H1 (cell line): ENCODE results near the gene UROC1. TPM values are rescaled to one million over a fixed set of nuclear protein-coding genes. Genes with fewer than 3 reads are reported as not detected.

Source experiments
- JUN ChIP-seq: IDR thresholded peaks from 2 replicates; pipeline ENCODE4 v1.6.1; 2011; ENCODE audit warnings: low read depth, mild to moderate bottlenecking, improper control_type of control experiment, low read length
- RNF2 ChIP-seq: fragments of 200-900, 300-1000 bp; sonication (generic); IDR thresholded peaks from 2 replicates; pipeline ENCODE4 v1.7.1; 2016; ENCODE audit warnings: borderline replicate concordance, low read depth, mild to moderate bottlenecking, antibody characterized with exemption, low read length; ENCODE audit not compliant: poor library complexity, severe bottlenecking; ENCODE audit errors: missing control alignments
- RXRA ChIP-seq: IDR thresholded peaks from 2 replicates; pipeline ENCODE4 v1.6.1; 2011; ENCODE audit warnings: low read depth, mild to moderate bottlenecking, low read length, moderate library complexity; ENCODE audit not compliant: insufficient read depth
- SP4 ChIP-seq: IDR thresholded peaks from 2 replicates; pipeline ENCODE4 v1.6.1; 2012; ENCODE audit warnings: low read length, inconsistent platforms
- SUZ12 ChIP-seq: fragments of 200-600 bp; sonication (generic); IDR thresholded peaks from 2 replicates; pipeline ENCODE4 v1.6.1; 2012; ENCODE audit warnings: mild to moderate bottlenecking, inconsistent platforms, low read length, moderate library complexity, mixed read lengths
- TCF12 ChIP-seq: IDR thresholded peaks from 2 replicates; pipeline ENCODE4 v1.6.1; 2011; ENCODE audit warnings: low read depth, mild to moderate bottlenecking, low read length
- polyA plus RNA-seq, 7 experiments: library from polyadenylated mRNA; depleted of rRNA in 3 of 7; stranded (reverse) in 5 of 7; unstranded in 2 of 7; fragments of >200 nt in 5 of 7; fragments of 200-250 nt in 2 of 7; gene quantifications; 1 replicate in 5 of 7; 2 replicates in 1 of 7; 4 replicates in 1 of 7; pipeline versions ENCODE4 v1.2.1 to v1.2.3, GENCODE V29; 2011 to 2013; ENCODE audit warnings: missing spikeins in 2 of 7, mixed read lengths in 2 of 7
- total RNA-seq: library from RNA; stranded (reverse); fragmentation: NEBNext Ultra II Directional; extraction: Animal tissue kit (Norgen Biotek cat#: 25700); gene quantifications from 2 replicates; pipeline ENCODE4 v1.2.1, GENCODE V29; 2021
- TF ChIP-seq, protein P1 (sequence below): IDR thresholded peaks from 2 replicates; pipeline ENCODE4 v1.6.1; 2012; ENCODE audit warnings: inconsistent platforms

UROC1 gene
- total and polyA plus RNA-seq, 2 of the 8 experiments (the other 6 are each of a cell fraction or from before 2014, with no cell fraction given), result 0.03 TPM; not detected in 1

DNA sequence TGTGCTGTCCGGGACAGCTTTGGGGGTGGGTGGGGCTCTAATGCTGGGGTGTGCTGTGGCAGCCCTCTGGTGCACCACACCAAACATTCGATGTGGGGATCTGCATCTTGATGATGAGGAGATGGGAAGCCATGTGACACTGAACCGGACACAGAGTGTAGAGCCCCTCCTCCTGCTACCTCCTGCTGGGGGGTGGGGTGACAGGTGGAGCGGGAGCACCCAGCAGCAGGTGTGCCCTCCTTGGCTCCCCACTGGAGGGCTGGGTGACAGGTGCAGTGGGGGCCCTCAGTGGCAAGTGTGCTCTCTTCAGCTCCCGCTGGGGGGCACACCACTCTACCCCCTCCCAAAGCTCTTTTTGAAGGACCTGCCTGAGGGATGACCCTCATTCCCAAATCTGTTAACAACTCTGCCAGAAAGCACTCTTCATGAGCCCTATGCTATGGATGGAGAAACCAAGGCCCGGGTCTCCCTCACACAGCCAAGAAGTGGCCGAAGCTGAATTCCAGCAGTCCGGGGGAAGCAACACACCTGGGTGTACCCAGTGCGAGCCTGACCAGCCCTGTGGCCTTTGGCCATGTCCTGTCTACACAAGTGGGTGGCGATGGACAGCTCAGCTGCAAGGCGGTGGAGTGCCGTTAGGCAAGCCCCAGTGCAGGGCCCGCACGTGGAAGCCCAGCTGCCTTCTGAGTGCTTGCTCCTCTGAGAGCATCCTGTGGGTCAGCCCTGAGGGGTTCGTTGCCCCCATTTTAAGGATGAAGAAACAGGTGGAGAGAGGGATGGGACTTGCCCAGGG is 609 bp upstream of the UROC1 start (continued):
- no peak for TF ChIP-seq RXRA
- TF ChIP-seq, protein P1, sequence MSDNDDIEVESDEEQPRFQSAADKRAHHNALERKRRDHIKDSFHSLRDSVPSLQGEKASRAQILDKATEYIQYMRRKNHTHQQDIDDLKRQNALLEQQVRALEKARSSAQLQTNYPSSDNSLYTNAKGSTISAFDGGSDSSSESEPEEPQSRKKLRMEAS, result no peak
- no peak for TF ChIP-seq TCF12
- TF ChIP-seq RNF2, result no peak
- no peak for TF ChIP-seq SUZ12
- no peak for TF ChIP-seq JUN
- TF ChIP-seq SP4, result no peak
